GM23248 (cell line): ENCODE results near the gene TXNDC12.

Source experiments
- EZH2 ChIP-seq: fragments of 200-600 bp; sonication (generic); IDR thresholded peaks from 2 replicates; pipeline ENCODE4 v1.6.1; 2018; ENCODE audit warnings: antibody characterized with exemption, mild to moderate bottlenecking; ENCODE audit not compliant: insufficient read depth, poor library complexity, severe bottlenecking
- EZH2phosphoT487 ChIP-seq: fragments of 200-600 bp; sonication (generic); IDR thresholded peaks from 2 replicates; pipeline ENCODE4 v1.6.1; 2018; ENCODE audit warnings: antibody characterized with exemption, moderate library complexity, mild to moderate bottlenecking, low read depth; ENCODE audit not compliant: insufficient read depth

DNA sequence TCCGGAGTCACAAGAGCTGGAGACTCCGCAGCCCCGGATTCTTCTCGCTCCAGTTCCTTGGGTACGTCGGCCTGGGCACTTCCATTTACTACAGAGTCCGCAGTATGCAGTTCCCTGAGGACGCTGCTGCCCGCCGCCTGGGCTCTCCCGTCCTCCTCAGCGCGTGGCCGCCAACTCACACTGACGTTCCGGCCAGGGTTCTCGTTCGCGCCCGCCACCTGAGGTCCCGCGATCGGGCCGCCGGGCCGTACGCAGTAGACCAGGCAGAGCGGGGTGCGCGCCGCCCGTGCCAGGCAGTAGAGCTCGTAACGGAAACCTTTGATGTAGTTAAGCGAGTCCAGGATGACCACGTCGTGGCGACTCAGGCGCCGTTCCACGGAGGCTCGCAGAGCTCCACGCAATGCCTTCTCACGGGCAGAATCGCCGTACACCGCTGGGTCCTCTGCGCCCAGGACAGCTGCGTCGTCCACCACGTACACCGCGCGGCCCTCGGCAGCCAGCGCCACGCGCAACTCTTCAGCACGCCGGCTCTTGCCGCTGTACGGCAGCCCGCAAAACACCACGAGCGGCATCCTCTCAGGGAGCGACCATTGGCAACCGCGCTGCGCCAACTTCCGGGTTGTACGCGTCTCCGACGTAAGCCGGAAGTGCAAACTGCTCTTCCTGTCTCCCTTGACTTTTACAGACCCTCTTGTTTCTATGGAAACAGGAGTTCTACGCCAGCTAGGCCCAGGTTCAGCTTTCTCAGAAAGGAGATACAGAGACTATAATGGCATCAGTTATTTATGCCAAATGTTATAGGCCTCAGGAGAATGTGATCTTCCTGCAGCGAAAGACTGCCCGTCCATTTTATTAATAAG, 21.6 kb downstream of the TXNDC12 start, which contains the start of gene KTI12:
- TF ChIP-seq EZH2phosphoT487, result no peak
- no peak for TF ChIP-seq EZH2
